K562 treated with DMSO at 1 percent for 48 hours (cell line): Measurements from ENCODE around the gene TCP11L1. TPM values are rescaled to one million over a fixed set of nuclear protein-coding genes. Genes with fewer than 3 reads are reported as not detected.

Experiments used
- total RNA-seq: library from RNA; unstranded; fragments of 300-600 nt; gene quantifications from 2 replicates; pipeline ENCODE4 v1.2.3, GENCODE V29; 2022; ENCODE audit warnings: low replicate concordance; ENCODE audit errors: extremely low read depth

TCP11L1 gene, protein sequence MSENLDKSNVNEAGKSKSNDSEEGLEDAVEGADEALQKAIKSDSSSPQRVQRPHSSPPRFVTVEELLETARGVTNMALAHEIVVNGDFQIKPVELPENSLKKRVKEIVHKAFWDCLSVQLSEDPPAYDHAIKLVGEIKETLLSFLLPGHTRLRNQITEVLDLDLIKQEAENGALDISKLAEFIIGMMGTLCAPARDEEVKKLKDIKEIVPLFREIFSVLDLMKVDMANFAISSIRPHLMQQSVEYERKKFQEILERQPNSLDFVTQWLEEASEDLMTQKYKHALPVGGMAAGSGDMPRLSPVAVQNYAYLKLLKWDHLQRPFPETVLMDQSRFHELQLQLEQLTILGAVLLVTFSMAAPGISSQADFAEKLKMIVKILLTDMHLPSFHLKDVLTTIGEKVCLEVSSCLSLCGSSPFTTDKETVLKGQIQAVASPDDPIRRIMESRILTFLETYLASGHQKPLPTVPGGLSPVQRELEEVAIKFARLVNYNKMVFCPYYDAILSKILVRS
- total RNA-seq, result not detected in 2 replicates

GRCh38 chr11:33039274-33040032 lies at the start of gene TCP11L1:
TCP11L1 (plus strand) TSS chr11:33039572; CDS start chr11:33043774, 4,202 bp downstream.

DNA sequence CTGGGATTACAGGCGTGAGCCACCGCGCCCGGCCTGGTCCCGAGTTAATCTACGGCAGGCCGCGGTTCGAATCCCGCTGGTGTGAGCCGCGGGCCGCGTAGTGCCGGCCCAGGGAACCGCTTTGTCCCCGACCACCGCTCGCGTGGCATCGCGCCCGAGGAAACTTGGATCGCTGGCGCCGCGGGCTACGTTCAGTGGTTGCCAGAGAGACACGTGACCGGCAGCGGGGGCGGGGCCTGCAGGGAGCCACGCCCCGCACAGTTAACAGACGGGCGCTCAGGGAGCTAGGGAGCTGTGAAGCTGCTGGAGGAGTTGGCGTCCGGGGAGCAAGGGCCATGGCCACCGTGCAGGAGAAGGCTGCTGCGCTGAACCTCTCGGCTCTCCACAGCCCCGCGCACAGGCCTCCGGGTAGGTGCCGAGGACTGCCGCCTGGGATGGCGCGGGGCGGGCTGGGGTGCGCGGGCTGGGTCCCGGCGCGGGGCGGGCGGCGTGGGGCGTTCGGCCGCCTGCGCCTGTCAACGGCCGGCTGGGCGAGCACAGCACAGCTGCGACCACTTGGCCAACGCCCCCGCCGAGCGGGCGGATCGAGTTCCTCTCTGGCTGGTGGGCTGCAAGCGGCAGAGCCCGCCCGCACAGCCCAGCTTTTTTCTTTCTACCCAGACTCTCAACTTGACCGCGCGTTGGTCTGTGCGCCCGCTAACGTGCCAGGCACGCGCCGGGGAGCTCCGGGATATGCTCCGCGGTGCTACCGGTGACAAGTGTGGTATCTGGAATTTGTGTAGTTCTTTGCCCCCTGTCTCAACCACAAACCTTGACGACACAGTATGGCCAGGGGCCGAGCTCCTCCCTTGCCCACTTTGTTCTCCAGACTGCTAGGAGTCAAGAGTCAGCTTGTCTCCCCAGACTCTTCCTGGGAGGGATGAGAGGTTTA lies 23.5 kb upstream of the TCP11L1 start, which contains the start of gene DEPDC7:
Gene DEPDC7, plus strand, starts transcription at position 258 of the 931 bp plus-strand sequence. Its CDS starts 78 bp downstream, at position 336.

Other genes with a start within 250 kb of the TCP11L1 start
- gene CCDC73, start 244.9 kb upstream of the TCP11L1 start, total RNA-seq, result not detected in 2 replicates
- gene PRRG4, start 209.6 kb upstream of the TCP11L1 start, total RNA-seq, result not detected in 2 replicates
- gene QSER1, start 146.8 kb upstream of the TCP11L1 start, total RNA-seq, result not detected in 2 replicates
- not detected in 2 replicates for gene DEPDC7, start 23.7 kb upstream of the TCP11L1 start, total RNA-seq
- not detected in 2 replicates for gene CSTF3, start 121.9 kb downstream of the TCP11L1 start, total RNA-seq
- not detected in 2 replicates for gene HIPK3, start 217.8 kb downstream of the TCP11L1 start, total RNA-seq